SK-N-SH (cell line): ENCODE results near the gene ZNF385A. TPM values are rescaled to one million over a fixed set of nuclear protein-coding genes. Genes with fewer than 3 reads are reported as not detected.

Source experiments
- CTCF ChIA-PET: fragments of 300-600, 350-600 bp; formaldehyde crosslinking; extraction: SDS; loops from one replicate; lab custom pipeline; 2021; lab: Yijun Ruan, JAX
- POLR2A ChIA-PET: fragments of 350-600 bp; sonication (Branson Sonifier 250); formaldehyde crosslinking; extraction: SDS; loops from one replicate; lab custom pipeline; 2020; ENCODE audit warnings: antibody characterized with exemption, inconsistent platforms; lab: Yijun Ruan, JAX
- DNase-seq: peaks from one replicate; pipeline ENCODE4 v3.0.0; 2012
- H2AFZ ChIP-seq: fragments of 200-600 bp; sonication (generic); 2 replicates; pipeline ENCODE4 v1.8.1; 2016; ENCODE audit warnings: antibody characterized with exemption, mild to moderate bottlenecking, low read depth
- H3F3A ChIP-seq: fragments of 200-600 bp; sonication (generic); replicated peaks from 2 replicates; pipeline ENCODE3; 2016; ENCODE audit warnings: antibody characterized with exemption, mild to moderate bottlenecking; ENCODE audit not compliant: insufficient read depth
- H3K27ac ChIP-seq, 2 experiments: fragments of 200-500 bp in 1 of 2; fragments of 200-600 bp in 1 of 2; sonication (Bioruptor generic) in 1 of 2; sonication (generic), shearing (Covaris generic) in 1 of 2; 2 replicates each; pipeline versions ENCODE4 v1.5.1 to v1.6.1; 2014 to 2016; ENCODE audit warnings: low read depth in 2 of 2, inconsistent platforms in 1 of 2, low read length in 1 of 2, mild to moderate bottlenecking in 1 of 2, mixed read lengths in 1 of 2
- H3K27me3 ChIP-seq: fragments of 200-600 bp; sonication (generic), shearing (Covaris generic); 2 replicates; pipeline ENCODE4 v1.6.1; 2016; ENCODE audit warnings: mixed run types; ENCODE audit not compliant: insufficient read depth
- H3K36me3 ChIP-seq, 2 experiments: fragments of 200-500 bp in 1 of 2; fragments of 200-600 bp in 1 of 2; sonication (Bioruptor generic) in 1 of 2; sonication (generic) in 1 of 2; replicated peaks in 1 of 2; 2 replicates each; pipeline versions ENCODE3 to v1.5.1; 2014 to 2016; ENCODE audit warnings: low read length in 1 of 2, mild to moderate bottlenecking in 1 of 2; ENCODE audit not compliant: insufficient read depth in 2 of 2, control insufficient read depth in 1 of 2
- H3K4me1 ChIP-seq, 2 experiments: fragments of 200-500 bp in 1 of 2; fragments of 200-600 bp in 1 of 2; sonication (Bioruptor generic) in 1 of 2; sonication (generic), shearing (Covaris generic) in 1 of 2; 2 replicates each; pipeline versions ENCODE4 v1.5.1 to v1.6.1; 2014 to 2016; ENCODE audit warnings: low read depth in 1 of 2, low read length in 1 of 2, mixed run types in 1 of 2; ENCODE audit not compliant: insufficient read depth in 2 of 2, control insufficient read depth in 1 of 2
- H3K4me2 ChIP-seq: fragments of 200-600 bp; sonication (generic), shearing (Covaris generic); 2 replicates; pipeline ENCODE4 v1.6.1; 2017; ENCODE audit warnings: mixed run types
- H3K4me3 ChIP-seq, 2 experiments: fragments of 200-500 bp in 1 of 2; fragments of 200-600 bp in 1 of 2; sonication (Bioruptor generic) in 1 of 2; sonication (generic), shearing (Covaris generic) in 1 of 2; 2 replicates each; pipeline versions ENCODE4 v1.5.1 to v1.8.1; 2014 to 2016; ENCODE audit warnings: low read depth in 2 of 2, inconsistent platforms in 1 of 2, low read length in 1 of 2, mild to moderate bottlenecking in 1 of 2, mixed read lengths in 1 of 2, moderate library complexity in 1 of 2
- H3K79me2 ChIP-seq: fragments of 200-600 bp; sonication (generic); 2 replicates; pipeline ENCODE4 v1.8.1; 2017; ENCODE audit warnings: mild to moderate bottlenecking; ENCODE audit not compliant: insufficient read depth
- H3K9ac ChIP-seq: fragments of 200-600 bp; sonication (generic); 2 replicates; pipeline ENCODE4 v1.6.1; 2017; ENCODE audit warnings: mixed run types
- H3K9me2 ChIP-seq: fragments of 200-600 bp; sonication (generic); 2 replicates; pipeline ENCODE4 v1.6.1; 2017; ENCODE audit warnings: mixed run types
- H3K9me3 ChIP-seq: fragments of 200-600 bp; sonication (generic); 2 replicates; pipeline ENCODE4 v1.6.1; 2017; ENCODE audit warnings: mixed run types, mild to moderate bottlenecking, moderate library complexity
- H4K20me1 ChIP-seq: fragments of 200-600 bp; sonication (generic); 2 replicates; pipeline ENCODE4 v1.6.1; 2017; ENCODE audit warnings: mild to moderate bottlenecking, mixed run types; ENCODE audit not compliant: insufficient read depth
- CHD2 ChIP-seq: fragments of 150-350 bp; IDR thresholded peaks from 2 replicates; pipeline ENCODE4 v1.6.1; 2018; ENCODE audit warnings: low read length; ENCODE audit not compliant: partially characterized antibody
- EP300 ChIP-seq, 2 experiments: IDR thresholded peaks; 2 replicates each; pipeline versions ENCODE4 v1.4.0 to v1.6.1; 2012; ENCODE audit warnings: borderline replicate concordance in 1 of 2, low read depth in 1 of 2, low read length in 1 of 2
- EZH2phosphoT487 ChIP-seq: fragments of 200-600 bp; sonication (generic); IDR thresholded peaks from 2 replicates; pipeline ENCODE4 v1.6.1; 2017; ENCODE audit warnings: low read depth, mixed run types, mild to moderate bottlenecking, antibody characterized with exemption, moderate library complexity, borderline replicate concordance
- JUND ChIP-seq: IDR thresholded peaks from 2 replicates; pipeline ENCODE4 v1.4.0; 2012
- NRF1 ChIP-seq: IDR thresholded peaks from 2 replicates; pipeline ENCODE4 v1.6.1; 2012; ENCODE audit warnings: low read depth, mild to moderate bottlenecking, low read length
- PBX3 ChIP-seq: IDR thresholded peaks from 2 replicates; pipeline ENCODE4; 2012
- RCOR1 ChIP-seq: fragments of 150-350 bp; IDR thresholded peaks from 2 replicates; pipeline ENCODE4 v1.6.1; 2017; ENCODE audit warnings: antibody characterized with exemption, low read length
- REST ChIP-seq: IDR thresholded peaks from 2 replicates; pipeline ENCODE4 v1.6.1; 2012; ENCODE audit warnings: mild to moderate bottlenecking, low read depth, low read length, moderate library complexity
- RFX5 ChIP-seq: IDR thresholded peaks from 2 replicates; pipeline ENCODE4 v1.6.1; 2012; ENCODE audit warnings: mild to moderate bottlenecking, improper control_type of control experiment, low read length
- SIN3A ChIP-seq: IDR thresholded peaks from 2 replicates; pipeline ENCODE4 v1.6.1; 2012; ENCODE audit warnings: low read depth, mild to moderate bottlenecking, low read length, moderate library complexity, borderline replicate concordance
- SMC3 ChIP-seq: IDR thresholded peaks from 2 replicates; pipeline ENCODE4 v1.6.1; 2012; ENCODE audit warnings: low read depth, low read length, improper control_type of control experiment
- TCF12 ChIP-seq: IDR thresholded peaks from 2 replicates; pipeline ENCODE4 v1.4.0; 2012
- TEAD4 ChIP-seq: IDR thresholded peaks from 2 replicates; pipeline ENCODE4 v1.4.0; 2012; ENCODE audit warnings: mild to moderate bottlenecking, borderline replicate concordance; ENCODE audit not compliant: insufficient read depth
- USF2 ChIP-seq: fragments of 150-350 bp; IDR thresholded peaks from 2 replicates; pipeline ENCODE4 v1.6.1; 2017; ENCODE audit warnings: antibody characterized with exemption, low read length, low read depth, borderline replicate concordance
- WGBS: methylation state at CpG from one replicate; pipeline ENCODE4 v1.1.6; 2017; ENCODE audit warnings: low lambda C conversion rate; 5-methylcytosine and 5-hydroxymethylcytosine counted together
- polyA plus RNA-seq, 3 experiments: library from polyadenylated mRNA; depleted of rRNA; stranded (reverse); fragments of >200 nt; gene quantifications; 2 replicates each; pipeline ENCODE4 v1.2.3, GENCODE V29; 2012

The ZNF385A gene
- polyA plus RNA-seq, 1 of the 3 experiments (the other 2 are of a cell fraction): 2.6 TPM

GRCh38 chr12:54329759-54330158, 54.8 kb downstream of the ZNF385A start:
- Histone ChIP-seq H3K4me2 (no peak overlapping the region), H3K9me2 (no peaks in the 10 kb centered on the region), H3K27me3 (no peaks in the 10 kb centered on the region), H3K9ac (no peak overlapping the region), H2AFZ (no peak overlapping the region), H3K27ac (no peak overlapping the region), H3K4me3 (no peak overlapping the region), H3K36me3 (peaks cover 4 to 8% of the 10 kb centered on the region in 2 experiments), H4K20me1 (no peaks in the 10 kb centered on the region), H3K79me2 (peaks cover 95% of the 10 kb centered on the region), H3K4me1 (peaks cover 0 to 9% of the 10 kb centered on the region in 2 experiments; a peak in 2 of 4 replicates), H3K9me3 (no peaks in the 10 kb centered on the region), H3F3A (peaks cover 3% of the 10 kb centered on the region)
- TF ChIP-seq CHD2: no peak
- TF ChIP-seq RFX5: no peak
- no peak for TF ChIP-seq RCOR1
- TF ChIP-seq USF2: no peak
- no peak for TF ChIP-seq EZH2phosphoT487
- TF ChIP-seq EP300 (IDR thresholded peaks at IDR 0.05; ENCODE audit: borderline replicate concordance in 1 of 2, low read depth in 1 of 2, low read length in 1 of 2): no peak
- no peak for TF ChIP-seq PBX3
- TF ChIP-seq TEAD4: no peak
- TF ChIP-seq TCF12: no peak
- no peak for TF ChIP-seq SIN3A
- no peak for TF ChIP-seq REST
- TF ChIP-seq NRF1: no peak
- no peak for TF ChIP-seq SMC3
- no peak for TF ChIP-seq JUND
- POLR2A ChIA-PET: no interaction called here
- CTCF ChIA-PET: interaction anchor here (1.4 to 16.1 kb wide), 5 partner anchors 6 to 115 kb away, joined by 3 to 266 read pairs (median 10); no protein-coding TSS in a partner anchor
- DNase-seq: no peak
- 88% methylated on average over 5 of the region's 5 CpGs for whole genome bisulfite sequencing
